ENCODE measurements around the gene C6orf47. TPM values are rescaled to one million over a fixed set of nuclear protein-coding genes. Genes with fewer than 3 reads are reported as not detected.
A peak's percentile ranks its signal among the peaks of the same experiment; 100 is the strongest.

The C6orf47 gene
- total and polyA plus RNA-seq, 2 of the 13 experiments (the other 11 are each of a cell fraction or from before 2014, with no cell fraction given), result 1.7 to 18.1 TPM

GRCh38 chr6:31660381-31661261 is at the start of gene C6orf47 (continued):
- TF ChIP-seq, protein P1, sequence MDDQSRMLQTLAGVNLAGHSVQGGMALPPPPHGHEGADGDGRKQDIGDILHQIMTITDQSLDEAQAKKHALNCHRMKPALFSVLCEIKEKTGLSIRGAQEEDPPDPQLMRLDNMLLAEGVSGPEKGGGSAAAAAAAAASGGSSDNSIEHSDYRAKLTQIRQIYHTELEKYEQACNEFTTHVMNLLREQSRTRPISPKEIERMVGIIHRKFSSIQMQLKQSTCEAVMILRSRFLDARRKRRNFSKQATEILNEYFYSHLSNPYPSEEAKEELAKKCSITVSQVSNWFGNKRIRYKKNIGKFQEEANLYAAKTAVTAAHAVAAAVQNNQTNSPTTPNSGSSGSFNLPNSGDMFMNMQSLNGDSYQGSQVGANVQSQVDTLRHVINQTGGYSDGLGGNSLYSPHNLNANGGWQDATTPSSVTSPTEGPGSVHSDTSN (CRISPR knock-in tag; IDR thresholded peaks at IDR 0.05; ENCODE audit: borderline replicate concordance), result peak; percentile 92
- TF ChIP-seq PHB2 (IDR thresholded peaks at IDR 0.05; ENCODE audit: partially characterized antibody) (no peak), NR0B2 (CRISPR knock-in tag; IDR thresholded peaks at IDR 0.05) (peak; percentile 48; the same call in 1 of the 2 replicates), ZBED4 (CRISPR knock-in tag; IDR thresholded peaks at IDR 0.05; ENCODE audit: borderline replicate concordance) (peak; percentile 56; the same call in 1 of the 2 replicates), RBAK (CRISPR knock-in tag; IDR thresholded peaks at IDR 0.05) (peak; percentile 23; the same call in 1 of the 2 replicates), ZSCAN12 (CRISPR knock-in tag; IDR thresholded peaks at IDR 0.05) (peak; percentile 94), ZNF563 (CRISPR knock-in tag; IDR thresholded peaks at IDR 0.05) (peak; percentile 70), KLF12 (CRISPR knock-in tag; IDR thresholded peaks at IDR 0.05; ENCODE audit: borderline replicate concordance) (peak; percentile 88; the same call in 1 of the 2 replicates), ARNTL (CRISPR knock-in tag; IDR thresholded peaks at IDR 0.05) (no peak), ZNF770 (CRISPR knock-in tag; IDR thresholded peaks at IDR 0.05) (peak; percentile 51; the same call in 1 of the 2 replicates), NONO (IDR thresholded peaks at IDR 0.05) (no peak), NONO (CRISPR knock-in tag; conservative IDR thresholded peaks at IDR 0.05) (peak; percentile 89), HDAC2 (CRISPR knock-in tag; IDR thresholded peaks at IDR 0.05) (peak; percentile 57), ONECUT2 (CRISPR knock-in tag; IDR thresholded peaks at IDR 0.05) (no peak), SALL2 (CRISPR knock-in tag; IDR thresholded peaks at IDR 0.05) (peak; percentile 84), NR2F6 (IDR thresholded peaks at IDR 0.05) (no peak; the same call in 1 of the 2 replicates), NR2F6 (CRISPR knock-in tag; IDR thresholded peaks at IDR 0.05) (0 out of 2 replicates have a peak, but pooled peaks have one; percentile 8), ZNF614 (CRISPR knock-in tag; IDR thresholded peaks at IDR 0.05; ENCODE audit: borderline replicate concordance) (peak; percentile 33; the same call in 1 of the 2 replicates)
- TF ChIP-seq, protein P2, sequence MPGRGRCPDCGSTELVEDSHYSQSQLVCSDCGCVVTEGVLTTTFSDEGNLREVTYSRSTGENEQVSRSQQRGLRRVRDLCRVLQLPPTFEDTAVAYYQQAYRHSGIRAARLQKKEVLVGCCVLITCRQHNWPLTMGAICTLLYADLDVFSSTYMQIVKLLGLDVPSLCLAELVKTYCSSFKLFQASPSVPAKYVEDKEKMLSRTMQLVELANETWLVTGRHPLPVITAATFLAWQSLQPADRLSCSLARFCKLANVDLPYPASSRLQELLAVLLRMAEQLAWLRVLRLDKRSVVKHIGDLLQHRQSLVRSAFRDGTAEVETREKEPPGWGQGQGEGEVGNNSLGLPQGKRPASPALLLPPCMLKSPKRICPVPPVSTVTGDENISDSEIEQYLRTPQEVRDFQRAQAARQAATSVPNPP (CRISPR knock-in tag; IDR thresholded peaks at IDR 0.05), result peak; percentile 88; the same call in 1 of the 2 replicates

All from HepG2 (cell line).